Epithelial cell of esophagus (primary cell): ENCODE measurements around the gene GALNT13.

Source experiments
- DNase-seq: peaks from one replicate; pipeline ENCODE4 v3.0.0; 2010; ENCODE audit warnings: low read depth
- H3K4me3 ChIP-seq: 2 replicates; pipeline ENCODE4 v1.5.1; 2011; ENCODE audit warnings: mild to moderate bottlenecking, low read length, control low read depth
- TF ChIP-seq, protein P1 (sequence below): IDR thresholded peaks from 2 replicates; pipeline ENCODE4 v1.5.1; 2011; ENCODE audit warnings: low read depth, mild to moderate bottlenecking, low read length, control low read depth, inconsistent platforms; ENCODE audit not compliant: insufficient read depth; ENCODE audit errors: missing control alignments

The GALNT13 gene

DNA sequence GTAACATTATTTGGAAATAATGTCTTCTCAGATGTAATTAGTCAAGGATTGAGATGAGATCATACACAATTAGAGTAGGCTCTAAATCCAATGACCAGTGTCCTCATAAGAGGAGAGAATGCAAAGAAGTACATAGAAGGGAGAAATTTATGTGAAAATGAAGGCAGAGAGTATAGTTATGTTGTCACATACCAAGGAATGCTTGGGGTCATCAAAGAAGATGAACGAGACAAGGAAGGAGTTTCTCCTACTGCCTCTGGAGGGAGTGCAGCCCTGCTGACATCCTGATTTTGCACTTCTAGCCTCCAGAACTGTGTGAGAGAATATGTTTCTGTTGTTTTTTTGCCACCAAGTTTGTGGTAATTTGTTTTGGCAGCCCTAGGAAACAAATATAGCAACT is 100.1 kb downstream of the GALNT13 start:
- TF ChIP-seq, protein P1, sequence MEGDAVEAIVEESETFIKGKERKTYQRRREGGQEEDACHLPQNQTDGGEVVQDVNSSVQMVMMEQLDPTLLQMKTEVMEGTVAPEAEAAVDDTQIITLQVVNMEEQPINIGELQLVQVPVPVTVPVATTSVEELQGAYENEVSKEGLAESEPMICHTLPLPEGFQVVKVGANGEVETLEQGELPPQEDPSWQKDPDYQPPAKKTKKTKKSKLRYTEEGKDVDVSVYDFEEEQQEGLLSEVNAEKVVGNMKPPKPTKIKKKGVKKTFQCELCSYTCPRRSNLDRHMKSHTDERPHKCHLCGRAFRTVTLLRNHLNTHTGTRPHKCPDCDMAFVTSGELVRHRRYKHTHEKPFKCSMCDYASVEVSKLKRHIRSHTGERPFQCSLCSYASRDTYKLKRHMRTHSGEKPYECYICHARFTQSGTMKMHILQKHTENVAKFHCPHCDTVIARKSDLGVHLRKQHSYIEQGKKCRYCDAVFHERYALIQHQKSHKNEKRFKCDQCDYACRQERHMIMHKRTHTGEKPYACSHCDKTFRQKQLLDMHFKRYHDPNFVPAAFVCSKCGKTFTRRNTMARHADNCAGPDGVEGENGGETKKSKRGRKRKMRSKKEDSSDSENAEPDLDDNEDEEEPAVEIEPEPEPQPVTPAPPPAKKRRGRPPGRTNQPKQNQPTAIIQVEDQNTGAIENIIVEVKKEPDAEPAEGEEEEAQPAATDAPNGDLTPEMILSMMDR: no peak
- DNase-seq: no peak
- H3K4me3 ChIP-seq: no peak overlapping the region

DNA sequence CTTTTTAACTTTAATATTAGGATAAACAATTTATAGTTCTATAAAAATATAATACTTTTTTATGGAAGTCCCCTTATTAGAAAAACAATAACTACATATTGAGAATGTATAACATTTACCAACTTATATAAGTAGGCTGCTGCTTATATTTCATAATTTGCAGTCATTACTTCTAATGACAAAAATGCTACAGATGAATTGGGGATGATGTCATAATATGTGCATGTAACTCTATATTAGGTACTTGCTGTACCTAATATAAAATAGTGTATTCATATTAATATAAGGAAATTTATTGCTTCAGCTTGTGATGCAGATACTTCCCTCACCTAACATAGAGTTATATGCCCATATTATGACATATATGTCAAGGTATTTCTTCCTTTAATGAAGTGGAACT is 100.7 kb downstream of the GALNT13 start:
- no peak for DNase-seq
- TF ChIP-seq, protein P1: no peak
- H3K4me3 ChIP-seq: no peak overlapping the region

GRCh38 chr2:153986488-153987229 is 114.9 kb downstream of the GALNT13 start:
- peak; percentile 53 for DNase-seq
- TF ChIP-seq, protein P1: no peak
- no peak overlapping the region for H3K4me3 ChIP-seq

- H3K4me3 ChIP-seq: no peak overlapping the region
- TF ChIP-seq, protein P1: no peak
- DNase-seq: no peak
These were observed 119.0 kb downstream of the GALNT13 start for GRCh38 chr2:153990771-153991170.

DNA sequence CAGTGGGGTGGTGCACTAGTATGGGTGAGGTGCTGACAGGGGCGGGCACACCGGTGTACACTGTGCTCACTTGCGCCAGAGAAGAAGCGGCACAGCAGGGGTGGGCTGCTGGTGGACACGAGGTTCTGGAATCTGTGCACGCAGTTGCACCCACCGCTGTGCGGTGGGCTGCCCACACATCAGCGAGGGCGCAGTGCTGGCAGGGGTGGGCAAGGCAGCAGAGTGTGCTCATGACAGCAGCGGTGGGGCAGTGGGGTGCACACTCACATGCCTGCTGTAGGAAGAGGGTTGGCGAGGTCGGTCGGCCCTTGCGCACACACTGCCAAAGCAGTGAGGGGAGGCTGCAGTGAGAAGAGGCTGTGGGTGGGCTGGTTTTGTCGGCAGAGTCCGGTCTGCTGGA is 141.8 kb downstream of the GALNT13 start:
- H3K4me3 ChIP-seq: no peak overlapping the region
- DNase-seq: no peak
- TF ChIP-seq, protein P1: no peak

GRCh38 chr2:154015233-154015632 is 143.5 kb downstream of the GALNT13 start:
- TF ChIP-seq, protein P1: no peak
- DNase-seq: no peak

DNA sequence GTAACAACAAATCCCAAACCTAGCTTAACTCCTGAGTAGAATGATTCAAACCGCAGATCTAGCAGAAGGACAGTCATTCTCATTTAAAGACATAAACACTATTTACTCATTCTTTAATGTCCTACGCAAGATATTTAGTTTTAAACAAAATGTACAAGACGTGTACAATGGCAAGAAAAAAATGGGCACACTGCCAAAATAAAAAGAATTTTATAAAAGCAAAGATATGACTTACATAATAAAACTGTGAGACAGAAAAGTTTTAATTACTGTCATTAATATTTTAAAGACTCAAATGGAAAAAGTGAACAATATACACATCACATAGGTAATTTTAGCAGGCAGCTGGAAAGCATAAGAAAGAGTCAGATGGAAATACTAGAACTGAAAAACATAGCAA is 157.8 kb downstream of the GALNT13 start:
- no peak overlapping the region for H3K4me3 ChIP-seq
- TF ChIP-seq, protein P1: no peak
- DNase-seq: no peak

More at GRCh38 chr2:154015233-154015632, 143.5 kb downstream of the GALNT13 start:
- no peak overlapping the region for H3K4me3 ChIP-seq
